Measurements from ENCODE around the gene AQR. TPM values are rescaled to one million over a fixed set of nuclear protein-coding genes. Genes with fewer than 3 reads are reported as not detected.

AQR gene
- total RNA-seq, 1 experiment from 2014 or later = 30.7 TPM

- Histone ChIP-seq H3K4me2 (ENCODE audit: low read length) (no peak overlapping the region), H3K9me3 (ENCODE audit: control insufficient read depth in 1 of 2, insufficient read depth in 1 of 2, low read depth in 1 of 2, low read length in 2 of 2) (no peaks in the 10 kb centered on the region), H3K9ac (ENCODE audit: low read length) (no peak overlapping the region), H3K79me2 (ENCODE audit: insufficient read depth, low read length) (no peaks in the 10 kb centered on the region), H3K4me1 (ENCODE audit: control insufficient read depth in 1 of 2, insufficient read depth in 2 of 2, low read length in 2 of 2) (no peaks in the 10 kb centered on the region), H3K9me2 (ENCODE audit: insufficient read depth) (no peaks in the 10 kb centered on the region), H4K20me1 (ENCODE audit: insufficient read depth) (no peaks in the 10 kb centered on the region), H2AFZ (ENCODE audit: low read depth, low read length, poor library complexity, severe bottlenecking) (no peak overlapping the region), H3K27ac (ENCODE audit: low read depth, low read length) (no peak overlapping the region), H3K36me3 (ENCODE audit: control insufficient read depth in 1 of 2, insufficient read depth in 2 of 2, low read length in 2 of 2) (peaks cover 13 to 27% of the 10 kb centered on the region in 2 experiments; a peak in 3 of 4 replicates), H3K4me3 (replicated peaks in 1 of 2; ENCODE audit: low read depth in 1 of 2, low read length in 2 of 2) (no peak overlapping the region), H3K27me3 (ENCODE audit: insufficient read depth, low read length) (no peaks in the 10 kb centered on the region)
- TF ChIP-seq MAX (IDR thresholded peaks at IDR 0.05) (no peak), REST (IDR thresholded peaks at IDR 0.05; ENCODE audit: low read depth) (no peak), POLR2AphosphoS5 (IDR thresholded peaks at IDR 0.05; ENCODE audit: low read depth, low read length) (no peak), CBX3 (IDR thresholded peaks at IDR 0.05; ENCODE audit: low read depth) (no peak), ATF3 (IDR thresholded peaks at IDR 0.05) (no peak), CEBPB (IDR thresholded peaks at IDR 0.05; ENCODE audit: low read depth) (no peak), ZFX (IDR thresholded peaks at IDR 0.05) (no peak), EGR1 (IDR thresholded peaks at IDR 0.05; ENCODE audit: low read depth) (no peak), ELF1 (IDR thresholded peaks at IDR 0.05; ENCODE audit: borderline replicate concordance, low read depth) (no peak)
- intact Hi-C loops (cut with micrococcal nuclease) = no loop called here
- DNase-seq (ENCODE audit: low read depth, low spot score) = no peak
- no TSS peak for BruUV-seq (replicated peaks)
- ChIA-PET RAD21 (ENCODE audit: low non-redundant PET in 1 of 2, low total read pairs in 2 of 2, uncharacterized antibody in 2 of 2, unreplicated experiment in 2 of 2) (no interaction called here), POLR2A (no interaction called here), CTCF (no interaction called here)
- no peak for ATAC-seq
Observed at GRCh38 chr15:34942363-34942762, 27.2 kb downstream of the AQR start.
